GM12865 (cell line): ENCODE measurements around the gene DISP3.

Source experiments
- DNase-seq: peaks from one replicate; pipeline ENCODE4 v3.0.0; 2010; ENCODE audit warnings: low read depth
- H3K4me3 ChIP-seq: 2 replicates; pipeline ENCODE4 v1.5.1; 2011; ENCODE audit warnings: mild to moderate bottlenecking, low read depth, low read length, control low read depth
- TF ChIP-seq, protein P1 (sequence below): IDR thresholded peaks from 2 replicates; pipeline ENCODE4 v1.5.1; 2011; ENCODE audit warnings: low read length, control low read depth, low read depth, inconsistent platforms; ENCODE audit not compliant: insufficient read depth; ENCODE audit errors: missing control alignments

The DISP3 gene

GRCh38 chr1:11566042-11566850 is 87.3 kb downstream of the DISP3 start:
- H3K4me3 ChIP-seq = no peak overlapping the region
- DNase-seq = no peak
- TF ChIP-seq, protein P1, sequence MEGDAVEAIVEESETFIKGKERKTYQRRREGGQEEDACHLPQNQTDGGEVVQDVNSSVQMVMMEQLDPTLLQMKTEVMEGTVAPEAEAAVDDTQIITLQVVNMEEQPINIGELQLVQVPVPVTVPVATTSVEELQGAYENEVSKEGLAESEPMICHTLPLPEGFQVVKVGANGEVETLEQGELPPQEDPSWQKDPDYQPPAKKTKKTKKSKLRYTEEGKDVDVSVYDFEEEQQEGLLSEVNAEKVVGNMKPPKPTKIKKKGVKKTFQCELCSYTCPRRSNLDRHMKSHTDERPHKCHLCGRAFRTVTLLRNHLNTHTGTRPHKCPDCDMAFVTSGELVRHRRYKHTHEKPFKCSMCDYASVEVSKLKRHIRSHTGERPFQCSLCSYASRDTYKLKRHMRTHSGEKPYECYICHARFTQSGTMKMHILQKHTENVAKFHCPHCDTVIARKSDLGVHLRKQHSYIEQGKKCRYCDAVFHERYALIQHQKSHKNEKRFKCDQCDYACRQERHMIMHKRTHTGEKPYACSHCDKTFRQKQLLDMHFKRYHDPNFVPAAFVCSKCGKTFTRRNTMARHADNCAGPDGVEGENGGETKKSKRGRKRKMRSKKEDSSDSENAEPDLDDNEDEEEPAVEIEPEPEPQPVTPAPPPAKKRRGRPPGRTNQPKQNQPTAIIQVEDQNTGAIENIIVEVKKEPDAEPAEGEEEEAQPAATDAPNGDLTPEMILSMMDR = no peak

GRCh38 chr1:11567244-11568065 is 88.5 kb downstream of the DISP3 start:
- DNase-seq = no peak
- no peak overlapping the region for H3K4me3 ChIP-seq
- TF ChIP-seq, protein P1 = no peak

DNA sequence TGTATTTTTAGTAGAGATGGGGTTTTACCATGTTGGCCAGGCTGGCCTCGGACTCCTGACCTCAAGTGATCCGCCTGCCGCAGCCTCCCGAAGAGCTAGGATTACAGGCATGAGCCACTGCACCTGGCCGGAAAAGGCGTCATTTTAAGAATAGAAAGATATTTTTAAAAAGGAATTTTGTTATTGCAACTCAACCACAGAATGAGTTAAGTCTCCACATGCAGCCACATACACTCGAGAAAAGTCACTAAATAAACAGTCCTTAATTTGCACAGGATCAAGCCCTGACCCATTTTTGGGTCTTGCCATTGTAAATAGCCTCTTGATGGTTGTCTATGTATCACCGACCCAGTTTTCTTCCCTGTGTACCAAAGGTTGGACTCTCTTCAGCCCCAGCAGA is 89.7 kb downstream of the DISP3 start:
- H3K4me3 ChIP-seq = no peak overlapping the region
- TF ChIP-seq, protein P1 = no peak
- no peak for DNase-seq

DNA sequence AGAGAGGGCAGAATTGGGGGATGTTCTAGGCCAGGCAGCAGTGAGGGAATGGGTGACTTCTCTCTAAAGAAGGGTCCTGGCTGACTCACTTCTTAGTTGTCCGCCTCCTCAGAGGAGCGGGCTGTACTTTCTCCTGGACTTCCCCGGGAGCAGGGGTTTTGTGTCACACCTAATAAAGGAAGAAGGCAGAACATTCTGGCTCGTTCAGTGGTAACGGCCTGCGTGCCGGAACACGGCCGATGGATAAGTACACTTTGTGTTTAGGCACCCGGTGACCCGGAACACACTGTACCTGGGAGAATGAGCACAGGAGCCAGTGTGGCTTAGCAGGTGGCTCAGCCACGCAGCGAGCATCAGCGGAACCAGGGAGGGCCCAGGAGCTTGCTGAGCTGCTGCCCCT is 90.6 kb downstream of the DISP3 start:
- TF ChIP-seq, protein P1 = no peak
- H3K4me3 ChIP-seq = no peak overlapping the region
- DNase-seq = no peak

GRCh38 chr1:11569954-11570353 is 91.0 kb downstream of the DISP3 start:
- TF ChIP-seq, protein P1 = no peak
- no peak for DNase-seq
- no peak overlapping the region for H3K4me3 ChIP-seq

DNA sequence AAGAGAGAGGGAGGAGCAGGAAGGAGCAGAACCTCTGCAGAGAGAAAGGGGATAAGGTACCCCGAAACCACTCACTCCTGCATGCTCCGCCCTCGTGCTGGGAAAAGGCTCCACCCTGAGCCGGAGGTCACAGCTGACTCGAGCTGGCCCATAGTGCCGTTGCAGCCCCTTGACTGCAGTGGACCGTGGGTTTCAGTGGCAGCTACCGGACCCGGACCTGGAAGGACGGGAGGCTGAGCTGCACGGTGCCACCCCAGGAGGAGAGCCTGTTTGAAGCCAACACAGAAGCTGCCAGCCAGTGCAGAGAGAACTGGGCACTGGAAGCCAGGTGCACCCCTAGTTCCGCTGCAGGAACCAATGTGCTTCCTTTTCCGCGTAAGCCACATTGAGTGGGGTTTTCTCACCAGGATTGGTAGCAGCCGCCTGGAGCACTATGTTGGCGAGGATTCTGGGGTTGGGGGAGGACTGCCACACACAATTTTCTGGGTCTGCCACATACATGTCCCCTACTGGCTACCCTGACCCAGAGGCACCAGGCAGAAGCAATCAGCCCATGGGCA is 91.9 kb downstream of the DISP3 start:
- TF ChIP-seq, protein P1 = no peak
- H3K4me3 ChIP-seq = no peak overlapping the region
- DNase-seq = no peak
